Panc1 (cell line): ENCODE results near the gene GMEB2.

Experiments
- CTCF ChIP-seq: fragments of 450-650 bp; IDR thresholded peaks from 2 replicates; pipeline ENCODE4 v1.5.1; 2017; ENCODE audit warnings: mild to moderate bottlenecking
- SIN3A ChIP-seq: IDR thresholded peaks from 2 replicates; pipeline ENCODE4 v1.6.1; 2012; ENCODE audit warnings: low read depth, mild to moderate bottlenecking, low read length, moderate library complexity, borderline replicate concordance; ENCODE audit not compliant: insufficient read depth

GRCh38 chr20:63640086-63640485, 13.2 kb upstream of the GMEB2 start:
- TF ChIP-seq CTCF (no peak), SIN3A (no peak)
